Dendritic cell treated with granulocyte-macrophage colony-stimulating factor and Interleukin-4, amounts not matched to agents 40 ng/mL and 50 ng/mL, for 4 days (primary cell): ENCODE measurements around the gene PRMT1.

Experiments
- H3K27ac Mint-ChIP-seq: one replicate; pipeline ENCODE4 v1.8.0; 2022; ENCODE audit warnings: mild to moderate bottlenecking, mixed read lengths
- H3K27me3 Mint-ChIP-seq: one replicate; pipeline ENCODE4 v1.8.0; 2022; ENCODE audit warnings: mild to moderate bottlenecking, mixed read lengths
- H3K36me3 Mint-ChIP-seq: one replicate; pipeline ENCODE4 v1.8.0; 2022; ENCODE audit warnings: low read depth, mixed read lengths
- H3K4me1 Mint-ChIP-seq: one replicate; pipeline ENCODE4 v1.8.0; 2022; ENCODE audit warnings: low read depth, mixed read lengths
- H3K4me3 Mint-ChIP-seq: one replicate; pipeline ENCODE4 v1.8.0; 2022; ENCODE audit warnings: mild to moderate bottlenecking, moderate library complexity, mixed read lengths
- H3K9me3 Mint-ChIP-seq: one replicate; pipeline ENCODE4 v1.8.0; 2022; ENCODE audit warnings: mixed read lengths
- intact Hi-C: fragments of 100-400 bp; cut with micrococcal nuclease; formaldehyde crosslinking; loops from one replicate; pipeline ENCODE4 v1.15.0; 2022

The PRMT1 gene

DNA sequence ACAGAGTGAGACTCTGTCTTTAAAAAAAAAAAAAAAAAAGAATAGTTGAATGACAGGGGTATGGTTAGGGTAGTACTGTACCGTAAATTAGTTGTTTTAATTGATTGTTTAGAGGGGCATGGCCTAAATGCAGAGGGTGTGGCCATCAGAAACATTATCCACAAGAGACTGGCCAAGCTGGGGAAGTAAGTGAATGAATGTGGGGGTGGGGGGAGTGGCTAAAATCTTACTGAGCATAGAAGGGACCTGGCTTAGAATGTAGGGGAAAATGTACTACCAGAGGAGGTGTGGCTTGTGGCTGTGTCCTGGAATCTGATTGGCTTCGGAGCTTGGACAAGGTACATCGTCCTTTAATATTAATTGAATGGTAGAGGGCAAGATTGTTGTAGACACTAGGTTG lies 7.6 kb upstream of the PRMT1 start:
- Mint-ChIP-seq H3K27ac (no peak overlapping the region), H3K9me3 (no peaks in the 10 kb centered on the region), H3K4me1 (peaks cover 50% of the 10 kb centered on the region), H3K27me3 (no peaks in the 10 kb centered on the region), H3K36me3 (peaks cover 27% of the 10 kb centered on the region), H3K4me3 (no peak overlapping the region)
- intact Hi-C loops, result no loop called here

DNA sequence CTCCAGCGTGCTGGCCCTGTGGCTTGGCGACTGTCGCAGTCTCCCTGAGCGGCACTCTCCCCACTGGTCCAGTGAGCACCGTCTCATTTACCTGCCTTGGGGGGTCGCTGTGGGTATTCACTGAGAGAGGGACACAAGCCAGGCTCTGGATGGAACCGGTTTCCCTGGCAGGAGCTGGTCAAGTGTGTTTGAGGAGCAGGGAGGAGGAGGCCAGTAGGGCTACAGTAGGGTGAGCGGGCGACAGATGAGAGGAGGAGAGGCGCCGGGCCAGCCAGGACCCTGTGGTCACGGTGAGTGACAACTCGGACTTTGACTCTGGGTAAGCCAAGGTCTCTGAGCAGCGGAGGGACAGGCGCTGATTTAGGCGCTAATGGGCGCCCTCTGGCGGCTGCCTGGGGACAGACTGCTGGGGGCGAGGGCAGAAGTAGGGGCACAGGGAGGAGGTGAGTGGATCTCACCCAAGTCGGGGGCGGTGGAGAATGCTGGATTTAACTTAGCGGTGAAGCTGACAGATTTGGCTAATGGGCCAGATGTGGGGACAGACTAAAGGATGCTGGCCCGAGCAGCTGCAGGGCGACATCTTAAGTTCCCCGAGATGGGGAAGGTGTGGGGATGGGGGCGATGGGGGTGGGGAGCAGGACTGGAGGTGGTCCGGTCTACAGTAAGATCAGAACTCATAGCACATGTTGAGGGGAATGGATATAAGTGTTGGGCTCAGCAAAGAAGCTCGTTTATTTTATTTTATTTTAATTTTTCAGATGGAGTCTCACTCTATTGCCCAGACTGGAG lies 4.7 kb upstream of the PRMT1 start:
- H3K4me3 Mint-ChIP-seq, result no peak overlapping the region
- H3K4me1 Mint-ChIP-seq, result peaks cover 35% of the 10 kb centered on the region
- intact Hi-C loops, result no loop called here
- no peaks in the 10 kb centered on the region for H3K9me3 Mint-ChIP-seq
- H3K27ac Mint-ChIP-seq, result peak overlapping the region; percentile 13
- H3K36me3 Mint-ChIP-seq, result peaks cover 26% of the 10 kb centered on the region
- no peaks in the 10 kb centered on the region for H3K27me3 Mint-ChIP-seq

DNA sequence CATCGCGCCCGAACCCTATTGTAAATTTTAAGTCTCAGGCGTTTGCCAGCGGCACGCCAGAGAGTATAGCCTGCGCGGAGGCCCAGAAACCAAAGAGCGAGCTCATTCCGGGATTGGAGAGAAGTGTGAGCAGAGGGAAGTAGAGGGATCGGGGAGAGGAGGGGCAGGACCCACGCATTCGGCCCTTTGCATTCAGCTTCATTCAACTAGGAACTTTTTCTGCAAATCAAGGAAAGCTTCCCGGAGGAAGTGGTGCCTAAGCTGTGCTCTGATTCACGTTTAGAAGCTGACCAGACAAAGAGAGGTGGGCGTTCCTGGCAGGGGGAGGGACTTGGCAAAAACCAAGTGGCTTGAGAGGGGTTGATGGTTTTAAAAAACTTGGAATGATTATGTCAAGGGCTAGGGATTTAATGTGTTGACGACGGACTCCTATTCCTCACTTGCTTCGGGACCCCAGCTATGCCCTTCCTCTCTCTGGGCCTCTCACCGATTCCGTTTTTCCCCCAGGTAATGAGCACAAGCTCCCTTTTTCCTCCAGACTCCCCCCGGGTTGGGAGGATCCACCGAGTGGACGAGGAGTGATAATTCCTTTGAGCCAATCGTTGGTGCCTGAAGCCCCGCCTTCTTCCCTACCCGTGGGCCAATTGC lies 811 bp upstream of the PRMT1 start:
- Mint-ChIP-seq H3K27me3 (no peaks in the 10 kb centered on the region), H3K36me3 (peaks cover 37% of the 10 kb centered on the region), H3K9me3 (no peaks in the 10 kb centered on the region), H3K4me3 (peak overlapping the region; percentile 92), H3K27ac (peak overlapping the region; percentile 100), H3K4me1 (peaks cover 50% of the 10 kb centered on the region)
- intact Hi-C loops, result loop anchor here (1.0 to 5.0 kb wide), 4 partner anchors 11 to 179 kb away; partner anchors contain the start of genes BCL2L12, IRF3, PRR12 and RPS11

DNA sequence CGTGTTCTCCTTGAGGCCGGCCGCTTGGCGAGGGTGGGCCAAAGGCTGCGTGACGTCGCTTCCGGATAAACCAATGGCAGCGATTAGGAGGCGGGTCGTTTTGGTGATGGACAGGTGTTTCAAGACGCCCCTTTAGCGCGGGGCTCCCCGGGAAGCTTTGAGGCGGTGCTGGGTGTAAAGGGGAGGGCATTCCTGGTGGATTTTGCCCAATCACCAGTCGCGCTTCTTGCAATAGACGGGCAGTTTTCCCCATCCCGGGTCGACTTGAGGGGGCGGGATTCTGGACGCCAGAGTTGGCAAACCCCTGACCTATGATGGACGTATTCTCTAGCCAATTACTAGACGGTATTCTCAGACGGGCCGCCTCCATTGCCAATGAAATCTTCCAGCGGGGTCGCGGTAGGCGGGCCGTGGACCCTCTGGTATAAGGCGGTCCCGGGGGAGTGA lies 264 bp upstream of the PRMT1 start:
- Mint-ChIP-seq H3K27me3 (no peaks in the 10 kb centered on the region), H3K36me3 (peaks cover 42% of the 10 kb centered on the region), H3K4me3 (peak overlapping the region; percentile 92), H3K4me1 (peaks cover 47% of the 10 kb centered on the region), H3K9me3 (no peaks in the 10 kb centered on the region), H3K27ac (peak overlapping the region; percentile 100)
- intact Hi-C loops, result loop anchor here (1.0 to 5.0 kb wide), 4 partner anchors 12 to 180 kb away; partner anchors contain the start of genes BCL2L12, IRF3, PRR12 and RPS11

DNA sequence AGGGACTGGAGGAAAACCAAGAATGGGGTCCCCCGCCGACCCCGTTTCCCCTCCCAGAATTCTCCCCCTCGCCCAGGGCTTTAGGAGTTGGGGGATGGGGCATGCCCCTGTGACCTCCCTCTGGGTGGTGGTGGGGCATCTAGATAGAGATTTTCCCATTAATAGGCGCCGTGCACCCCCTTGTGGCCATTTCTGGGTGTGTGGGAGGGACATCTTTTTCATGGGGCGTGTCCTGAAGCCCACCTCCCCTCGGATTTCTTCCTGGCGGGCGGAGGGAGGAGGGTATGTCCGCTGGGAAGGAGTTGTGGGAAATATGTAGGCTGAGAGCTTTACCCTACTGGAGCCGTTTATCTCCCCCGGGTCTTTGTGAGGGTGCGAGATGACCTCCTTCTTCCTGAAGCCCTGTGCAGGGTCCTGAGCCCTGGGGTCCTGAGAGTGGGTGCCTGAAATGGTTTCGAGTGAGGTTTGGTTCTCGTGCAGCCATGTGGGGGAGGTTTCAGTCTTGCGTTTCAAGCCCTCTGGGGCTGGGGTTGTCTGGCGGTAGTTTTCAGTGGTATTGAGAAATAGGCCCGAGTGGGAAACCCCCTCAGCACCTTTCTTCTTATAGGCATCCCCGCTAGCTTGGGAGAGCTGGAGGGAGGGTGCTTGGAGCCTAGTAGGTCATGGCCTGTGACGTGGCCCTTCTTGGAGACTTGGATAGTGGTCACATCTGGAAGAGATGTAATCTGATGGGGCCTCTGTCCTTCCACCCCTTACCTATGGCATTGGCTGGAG lies 1.0 kb downstream of the PRMT1 start:
- Mint-ChIP-seq H3K4me3 (peak overlapping the region; percentile 92), H3K36me3 (peaks cover 55% of the 10 kb centered on the region), H3K9me3 (no peaks in the 10 kb centered on the region), H3K4me1 (peaks cover 39% of the 10 kb centered on the region), H3K27me3 (no peaks in the 10 kb centered on the region), H3K27ac (peak overlapping the region; percentile 100)
- intact Hi-C loops, result loop anchor here (2.0 to 5.0 kb wide), 2 partner anchors 87 to 181 kb away; partner anchors contain the start of genes PRR12 and RPS11

DNA sequence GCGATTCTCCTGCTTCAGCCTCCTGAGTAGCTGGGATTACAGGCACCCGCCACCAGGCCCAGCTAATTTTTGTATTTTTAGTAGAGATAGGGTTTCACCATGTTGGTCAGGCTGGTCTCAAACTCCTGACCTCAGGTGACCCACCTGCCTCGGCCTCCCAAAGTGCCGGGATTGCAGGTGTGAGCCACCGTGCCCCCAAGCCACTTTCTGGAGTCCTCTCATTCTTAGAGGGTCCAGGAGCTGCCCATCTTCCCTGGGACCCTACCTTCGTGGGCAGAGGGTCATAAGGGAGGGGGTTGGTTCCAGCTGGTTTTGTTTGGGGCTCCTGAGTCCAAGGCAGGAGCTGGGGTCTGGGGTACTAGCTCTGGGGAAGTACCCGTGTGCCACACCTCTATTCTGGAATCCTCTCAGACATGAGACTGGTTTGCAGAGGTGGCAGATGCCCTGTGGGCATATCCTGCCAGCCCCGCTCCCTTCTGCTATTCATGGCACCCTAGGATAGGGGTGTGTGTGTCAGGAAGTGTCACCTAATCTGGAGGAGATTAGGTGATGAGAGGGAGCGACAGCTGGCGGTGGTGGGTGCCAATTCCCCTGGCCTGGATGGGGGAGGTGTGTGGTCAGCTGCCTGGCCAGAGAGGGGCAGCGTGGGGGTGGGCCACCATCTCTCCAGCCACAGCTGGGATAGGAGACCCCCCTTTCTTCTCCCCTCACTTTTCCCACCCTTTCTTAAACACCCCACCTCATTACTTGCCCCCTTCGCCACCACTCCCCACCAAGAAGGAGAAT lies 2.1 kb downstream of the PRMT1 start:
- Mint-ChIP-seq H3K36me3 (peaks cover 60% of the 10 kb centered on the region), H3K4me1 (peaks cover 43% of the 10 kb centered on the region), H3K9me3 (no peaks in the 10 kb centered on the region), H3K4me3 (no peak overlapping the region), H3K27me3 (no peaks in the 10 kb centered on the region), H3K27ac (peak overlapping the region; percentile 100)
- intact Hi-C loops, result loop anchor here (5.0 kb wide), 1 partner anchor 182 kb away; the partner anchor contains the start of gene RPS11

DNA sequence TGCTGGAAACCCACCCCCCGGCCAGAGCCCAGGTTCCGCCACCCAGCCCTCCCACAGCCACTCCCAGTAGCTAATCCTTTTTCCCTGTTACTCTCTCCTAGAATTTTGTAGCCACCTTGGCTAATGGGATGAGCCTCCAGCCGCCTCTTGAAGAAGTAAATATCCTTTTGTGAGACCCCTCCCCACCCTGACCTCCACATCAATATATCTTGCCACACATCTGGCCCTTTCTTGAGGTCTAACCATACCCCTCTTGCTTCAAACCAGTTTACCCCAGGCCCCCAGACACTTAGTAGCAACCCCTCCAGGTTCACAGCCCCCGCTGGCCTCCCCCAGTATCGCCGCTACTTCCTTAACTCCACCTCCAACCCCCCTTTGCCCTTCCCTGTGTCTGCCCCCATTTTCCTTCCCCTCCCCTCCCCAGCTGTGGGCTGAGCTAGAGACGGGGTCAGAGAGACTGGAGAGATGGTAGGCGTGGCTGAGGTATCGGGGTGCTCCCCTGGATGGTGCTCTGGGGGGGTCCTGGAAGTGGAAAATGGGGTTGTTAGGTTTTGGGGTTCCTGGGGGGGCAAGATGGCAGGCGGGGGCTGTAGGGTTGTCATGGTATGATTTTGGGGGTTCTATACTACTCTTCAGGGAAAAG lies 2.8 kb downstream of the PRMT1 start:
- no peaks in the 10 kb centered on the region for H3K27me3 Mint-ChIP-seq
- peak overlapping the region; percentile 70 for H3K27ac Mint-ChIP-seq
- H3K4me1 Mint-ChIP-seq, result peaks cover 44% of the 10 kb centered on the region
- no peak overlapping the region for H3K4me3 Mint-ChIP-seq
- intact Hi-C loops, result loop anchor here (5.0 kb wide), 1 partner anchor 183 kb away; the partner anchor contains the start of gene RPS11
- H3K36me3 Mint-ChIP-seq, result peaks cover 67% of the 10 kb centered on the region
- no peaks in the 10 kb centered on the region for H3K9me3 Mint-ChIP-seq

DNA sequence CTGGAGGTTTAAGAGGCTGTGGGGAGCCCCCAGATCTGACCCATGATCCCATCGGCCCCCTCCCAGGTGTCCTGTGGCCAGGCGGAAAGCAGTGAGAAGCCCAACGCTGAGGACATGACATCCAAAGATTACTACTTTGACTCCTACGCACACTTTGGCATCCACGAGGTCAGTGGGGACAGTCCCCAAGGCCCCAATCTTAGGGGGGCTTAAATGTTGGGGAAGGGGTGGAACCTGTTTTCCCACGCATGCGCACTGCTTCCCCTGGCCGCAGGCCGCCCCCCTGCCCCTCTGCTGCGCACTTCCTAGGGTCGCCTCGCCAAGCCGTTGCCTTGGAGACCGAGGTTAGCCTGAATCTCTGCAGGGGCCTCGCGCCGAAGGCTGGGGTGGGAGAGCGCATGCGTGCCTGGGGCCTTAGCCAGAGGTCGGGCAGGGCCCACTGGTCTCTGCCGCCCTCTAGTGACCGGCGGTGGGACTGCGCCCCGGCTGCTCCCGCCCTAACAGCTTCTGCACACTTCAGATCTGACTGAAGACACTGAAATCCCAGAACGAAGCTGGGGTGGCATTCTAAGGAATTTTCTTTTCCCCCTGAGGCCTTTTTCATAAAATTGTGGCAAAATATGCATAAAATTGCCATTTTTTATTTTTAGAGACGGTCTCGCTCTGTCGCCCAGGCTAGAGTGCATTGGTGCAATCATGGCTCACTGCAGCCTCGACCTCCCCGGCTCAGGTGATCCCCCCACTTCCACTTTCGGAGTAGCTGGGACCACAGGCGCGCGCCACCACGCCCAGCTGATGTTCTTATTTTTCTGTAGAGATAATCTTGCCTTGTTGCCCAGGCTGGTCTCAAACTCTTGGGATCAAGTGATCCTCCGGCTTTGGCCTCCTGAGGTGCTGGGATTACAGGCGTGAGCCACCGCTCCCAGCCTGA lies 3.6 kb downstream of the PRMT1 start:
- peaks cover 44% of the 10 kb centered on the region for H3K4me1 Mint-ChIP-seq
- H3K27ac Mint-ChIP-seq, result peak overlapping the region; percentile 70
- H3K4me3 Mint-ChIP-seq, result no peak overlapping the region
- H3K9me3 Mint-ChIP-seq, result no peaks in the 10 kb centered on the region
- H3K27me3 Mint-ChIP-seq, result no peaks in the 10 kb centered on the region
- peaks cover 75% of the 10 kb centered on the region for H3K36me3 Mint-ChIP-seq
- intact Hi-C loops, result no loop called here

DNA sequence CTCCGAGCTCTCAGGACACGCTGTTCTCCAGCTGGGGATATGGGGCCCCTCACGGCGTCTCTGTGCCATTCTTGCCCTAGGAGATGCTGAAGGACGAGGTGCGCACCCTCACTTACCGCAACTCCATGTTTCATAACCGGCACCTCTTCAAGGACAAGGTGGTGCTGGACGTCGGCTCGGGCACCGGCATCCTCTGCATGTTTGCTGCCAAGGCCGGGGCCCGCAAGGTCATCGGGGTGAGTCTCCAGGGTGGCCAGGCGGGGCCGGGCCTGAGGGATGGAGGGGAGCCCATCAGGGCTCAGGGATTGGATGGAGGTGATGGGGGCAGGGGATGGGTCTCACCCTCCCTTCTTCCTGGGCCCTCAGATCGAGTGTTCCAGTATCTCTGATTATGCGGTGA lies 4.8 kb downstream of the PRMT1 start:
- peaks cover 78% of the 10 kb centered on the region for H3K36me3 Mint-ChIP-seq
- no peak overlapping the region for H3K4me3 Mint-ChIP-seq
- peaks cover 37% of the 10 kb centered on the region for H3K4me1 Mint-ChIP-seq
- H3K27ac Mint-ChIP-seq, result no peak overlapping the region
- no peaks in the 10 kb centered on the region for H3K9me3 Mint-ChIP-seq
- H3K27me3 Mint-ChIP-seq, result no peaks in the 10 kb centered on the region
- intact Hi-C loops, result no loop called here

DNA sequence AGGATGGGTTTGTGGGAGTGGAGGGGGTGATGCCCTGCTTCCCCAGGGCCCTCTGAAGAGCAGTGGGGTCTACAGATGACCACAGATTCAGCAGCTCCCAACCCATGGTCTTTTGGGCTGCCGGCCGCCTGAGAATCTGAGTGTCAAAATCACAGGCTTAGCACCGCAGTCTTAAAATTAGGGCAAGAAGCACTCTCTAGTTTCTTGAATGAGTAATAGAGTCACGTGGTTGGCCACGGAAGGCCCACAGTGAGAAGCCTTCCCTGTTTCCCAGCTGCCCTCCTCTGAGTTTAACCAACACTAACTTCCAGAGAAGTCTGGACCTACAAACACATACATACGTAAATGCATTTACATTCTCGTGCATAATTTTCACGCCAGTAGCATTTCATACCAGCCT lies 5.2 kb downstream of the PRMT1 start:
- H3K4me1 Mint-ChIP-seq, result peaks cover 42% of the 10 kb centered on the region
- H3K4me3 Mint-ChIP-seq, result no peak overlapping the region
- intact Hi-C loops, result no loop called here
- H3K36me3 Mint-ChIP-seq, result peaks cover 78% of the 10 kb centered on the region
- H3K27ac Mint-ChIP-seq, result no peak overlapping the region
- H3K9me3 Mint-ChIP-seq, result no peaks in the 10 kb centered on the region
- H3K27me3 Mint-ChIP-seq, result no peaks in the 10 kb centered on the region

DNA sequence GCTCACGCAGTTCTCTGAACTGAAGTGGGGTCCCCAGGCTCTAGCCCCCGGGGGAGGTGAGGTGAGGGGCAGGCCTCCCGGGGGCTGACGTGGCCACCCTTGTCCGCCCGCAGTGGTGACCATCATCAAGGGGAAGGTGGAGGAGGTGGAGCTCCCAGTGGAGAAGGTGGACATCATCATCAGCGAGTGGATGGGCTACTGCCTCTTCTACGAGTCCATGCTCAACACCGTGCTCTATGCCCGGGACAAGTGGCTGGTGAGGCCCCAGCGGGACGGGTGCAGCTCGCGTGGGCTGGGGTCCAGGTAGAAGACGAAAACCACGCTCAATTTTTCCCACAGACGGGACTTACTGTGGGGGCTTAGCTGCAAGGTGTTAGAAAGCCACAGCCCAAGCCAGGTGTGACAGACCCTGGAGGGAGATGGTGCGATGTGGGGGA lies 6.8 kb downstream of the PRMT1 start:
- peaks cover 44% of the 10 kb centered on the region for H3K4me1 Mint-ChIP-seq
- H3K36me3 Mint-ChIP-seq, result peaks cover 91% of the 10 kb centered on the region
- peaks cover 4% of the 10 kb centered on the region for H3K27me3 Mint-ChIP-seq
- peak overlapping the region; percentile 57 for H3K27ac Mint-ChIP-seq
- H3K9me3 Mint-ChIP-seq, result no peaks in the 10 kb centered on the region
- intact Hi-C loops, result no loop called here
- no peak overlapping the region for H3K4me3 Mint-ChIP-seq
